Bronchial epithelial cell (primary cell): ENCODE data around the gene HS1BP3. TPM values are rescaled to one million over a fixed set of nuclear protein-coding genes. Genes with fewer than 3 reads are reported as not detected.

Experiments used
- DNase-seq: peaks from one replicate; pipeline ENCODE4 v3.0.0-alpha.2; 2010; ENCODE audit warnings: low read depth
- FAIRE-seq: peaks from 2 replicates; lab custom pipeline; 2011; peaks lifted over from hg19 to GRCh38; lab: Jason Lieb, UNC
- H3K27me3 ChIP-seq: 2 replicates; pipeline ENCODE4 v1.5.1; 2011; ENCODE audit warnings: low read length; ENCODE audit not compliant: control insufficient read depth, insufficient read depth
- H3K36me3 ChIP-seq: 2 replicates; pipeline ENCODE4 v1.5.1; 2011; ENCODE audit warnings: low read length; ENCODE audit not compliant: control insufficient read depth, insufficient read depth
- H3K4me3 ChIP-seq: 2 replicates; pipeline ENCODE4 v1.5.1; 2011; ENCODE audit warnings: mild to moderate bottlenecking, low read depth, low read length, control low read depth
- total RNA-seq: library from RNA; depleted of rRNA; stranded (reverse); fragments of >200 nt; gene quantifications from 2 replicates; pipeline ENCODE4 v1.2.1, GENCODE V29; 2014
- TF ChIP-seq, protein P1 (sequence below): IDR thresholded peaks from 2 replicates; pipeline ENCODE4 v1.5.1; 2011; ENCODE audit warnings: mild to moderate bottlenecking, moderate library complexity, low read length, control low read depth, inconsistent platforms; ENCODE audit not compliant: insufficient read depth, severe bottlenecking

The HS1BP3 gene
- total RNA-seq, 1 donor from 2014 or later, result 27.6 TPM

GRCh38 chr2:20584399-20585358 lies 66.2 kb downstream of the HS1BP3 start:
- DNase-seq (peak; percentile 71), FAIRE-seq (no peak)
- TF ChIP-seq, protein P1, sequence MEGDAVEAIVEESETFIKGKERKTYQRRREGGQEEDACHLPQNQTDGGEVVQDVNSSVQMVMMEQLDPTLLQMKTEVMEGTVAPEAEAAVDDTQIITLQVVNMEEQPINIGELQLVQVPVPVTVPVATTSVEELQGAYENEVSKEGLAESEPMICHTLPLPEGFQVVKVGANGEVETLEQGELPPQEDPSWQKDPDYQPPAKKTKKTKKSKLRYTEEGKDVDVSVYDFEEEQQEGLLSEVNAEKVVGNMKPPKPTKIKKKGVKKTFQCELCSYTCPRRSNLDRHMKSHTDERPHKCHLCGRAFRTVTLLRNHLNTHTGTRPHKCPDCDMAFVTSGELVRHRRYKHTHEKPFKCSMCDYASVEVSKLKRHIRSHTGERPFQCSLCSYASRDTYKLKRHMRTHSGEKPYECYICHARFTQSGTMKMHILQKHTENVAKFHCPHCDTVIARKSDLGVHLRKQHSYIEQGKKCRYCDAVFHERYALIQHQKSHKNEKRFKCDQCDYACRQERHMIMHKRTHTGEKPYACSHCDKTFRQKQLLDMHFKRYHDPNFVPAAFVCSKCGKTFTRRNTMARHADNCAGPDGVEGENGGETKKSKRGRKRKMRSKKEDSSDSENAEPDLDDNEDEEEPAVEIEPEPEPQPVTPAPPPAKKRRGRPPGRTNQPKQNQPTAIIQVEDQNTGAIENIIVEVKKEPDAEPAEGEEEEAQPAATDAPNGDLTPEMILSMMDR, result no peak
- Histone ChIP-seq H3K36me3 (no peaks in the 10 kb centered on the region), H3K4me3 (no peak overlapping the region), H3K27me3 (no peaks in the 10 kb centered on the region)

GRCh38 chr2:20584045-20584398 lies 66.9 kb downstream of the HS1BP3 start:
- Histone ChIP-seq H3K4me3 (no peak overlapping the region), H3K36me3 (no peaks in the 10 kb centered on the region), H3K27me3 (no peaks in the 10 kb centered on the region)
- TF ChIP-seq, protein P1, result no peak
- FAIRE-seq (no peak), DNase-seq (no peak)

DNA sequence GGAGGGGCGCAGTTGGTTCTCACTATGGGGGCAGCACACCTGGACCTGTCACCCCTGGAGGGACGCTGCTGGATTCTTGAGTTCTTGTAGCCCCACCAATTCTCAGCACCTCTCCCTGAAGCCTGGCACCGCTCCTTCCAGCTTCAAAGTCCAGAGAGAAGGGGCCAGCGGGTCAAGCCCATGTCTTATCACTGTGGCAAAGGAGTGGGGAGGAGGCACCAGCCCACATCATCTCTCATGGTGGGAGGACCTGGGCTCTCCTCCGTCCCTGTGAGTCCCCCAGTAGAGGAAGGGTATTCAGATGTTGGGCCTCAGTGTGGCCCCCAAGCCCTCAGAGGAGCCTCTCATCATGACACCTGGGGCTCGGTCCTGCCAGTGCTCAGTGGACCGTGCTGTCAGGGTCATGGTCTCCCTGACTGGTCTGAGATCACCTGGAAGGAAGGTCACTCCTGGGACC lies 67.4 kb downstream of the HS1BP3 start:
- no peaks in the 10 kb centered on the region for H3K36me3 ChIP-seq
- no peaks in the 10 kb centered on the region for H3K27me3 ChIP-seq
- FAIRE-seq (no peak), DNase-seq (no peak)
- no peak overlapping the region for H3K4me3 ChIP-seq
- TF ChIP-seq, protein P1, result no peak

DNA sequence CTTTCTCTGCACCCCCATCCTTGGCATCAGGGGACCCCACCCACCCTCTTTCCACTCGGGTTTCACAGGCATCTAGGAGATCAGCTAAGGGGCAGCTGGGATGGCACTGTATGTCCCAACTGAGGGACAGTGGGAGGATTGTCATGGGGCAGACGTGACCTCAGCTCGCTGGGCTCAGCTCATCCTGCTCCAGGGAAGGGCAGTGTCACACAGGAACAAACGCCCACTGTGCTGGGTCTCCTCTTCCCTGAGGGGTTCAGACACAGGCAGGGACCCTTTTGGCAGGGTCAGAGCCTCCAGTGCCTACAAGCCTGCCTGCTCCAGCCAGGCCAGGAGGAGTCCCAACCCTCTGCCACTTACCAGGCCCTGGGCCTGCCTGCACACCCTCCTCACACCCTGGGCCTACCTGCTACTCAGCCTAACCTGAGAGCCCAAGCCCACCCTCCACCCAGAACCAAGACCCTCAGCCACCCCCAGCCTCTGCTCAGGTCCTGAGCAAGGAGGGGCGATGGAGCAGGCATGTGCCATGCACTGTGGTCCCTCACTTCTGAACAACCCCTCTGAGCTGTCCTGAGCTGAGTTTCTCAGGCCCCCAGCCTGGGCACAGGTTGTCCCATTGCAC lies 68.2 kb downstream of the HS1BP3 start:
- FAIRE-seq (no peak), DNase-seq (no peak)
- TF ChIP-seq, protein P1, result no peak

DNA sequence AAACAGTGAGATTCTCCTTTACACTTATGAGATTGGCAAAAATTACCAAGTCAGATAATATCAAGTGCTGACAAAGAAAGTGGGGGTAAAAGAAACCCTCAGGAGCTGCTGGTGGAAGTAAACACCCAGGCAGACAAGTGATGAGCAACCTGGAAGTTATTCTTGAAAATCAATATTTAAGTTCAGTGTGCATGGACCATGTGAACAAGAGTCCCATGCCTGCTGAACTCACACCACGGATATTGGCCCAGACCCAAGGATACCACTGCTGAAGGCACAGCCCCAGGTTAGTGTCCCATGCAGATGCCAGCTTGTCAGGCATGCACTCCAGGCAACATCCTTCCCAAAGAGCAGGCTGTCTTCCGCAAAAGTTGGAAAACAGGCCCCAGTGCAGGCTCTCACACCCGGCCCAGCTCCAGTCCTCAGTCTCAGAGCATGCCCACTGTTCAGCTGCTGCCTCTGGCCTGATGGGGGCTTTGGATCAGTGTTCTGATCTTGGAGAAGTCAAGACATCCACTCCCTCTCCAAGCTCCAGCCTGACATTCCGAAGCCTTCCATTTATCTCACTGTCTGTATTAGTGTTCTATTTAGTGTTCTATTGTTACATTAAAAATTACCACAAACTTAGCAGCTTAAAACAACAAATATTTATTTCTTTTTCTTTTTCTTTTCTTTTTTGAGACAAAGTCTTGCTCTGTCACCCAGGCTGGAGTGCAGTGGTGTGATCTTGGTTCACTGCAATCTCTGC lies 70.0 kb downstream of the HS1BP3 start:
- TF ChIP-seq, protein P1, result no peak
- Histone ChIP-seq H3K36me3 (no peaks in the 10 kb centered on the region), H3K4me3 (no peak overlapping the region), H3K27me3 (no peaks in the 10 kb centered on the region)
- no peak for DNase-seq
- no peak for FAIRE-seq

More for the DNA sequence above, 68.2 kb downstream of the HS1BP3 start:
- Histone ChIP-seq H3K4me3 (no peak overlapping the region), H3K36me3 (no peaks in the 10 kb centered on the region), H3K27me3 (no peaks in the 10 kb centered on the region)
